BLaER1 (cell line): ENCODE data around the gene YTHDC1.

ENCODE experiments used
- H3K27ac ChIP-seq: shearing (Covaris generic); formaldehyde crosslinking; 2 replicates; pipeline ENCODE4 v1.8.1; 2022
- H3K27me3 ChIP-seq: shearing (Covaris generic); formaldehyde crosslinking; 2 replicates; pipeline ENCODE4 v1.8.1; 2022
- H3K36me3 ChIP-seq: shearing (Covaris generic); formaldehyde crosslinking; 2 replicates; pipeline ENCODE4 v1.8.1; 2022
- H3K4me1 ChIP-seq: shearing (Covaris generic); formaldehyde crosslinking; 2 replicates; pipeline ENCODE4 v1.8.1; 2022
- H3K4me2 ChIP-seq: shearing (Covaris generic); formaldehyde crosslinking; 2 replicates; pipeline ENCODE4 v1.8.1; 2022
- H3K4me3 ChIP-seq: shearing (Covaris generic); formaldehyde crosslinking; 2 replicates; pipeline ENCODE4 v1.8.1; 2022
- H3K9ac ChIP-seq: shearing (Covaris generic); formaldehyde crosslinking; 2 replicates; pipeline ENCODE4 v1.8.1; 2022
- H3K9me3 ChIP-seq: shearing (Covaris generic); formaldehyde crosslinking; 2 replicates; pipeline ENCODE4 v1.8.1; 2022
- H4K20me1 ChIP-seq: shearing (Covaris generic); formaldehyde crosslinking; 2 replicates; pipeline ENCODE4 v1.8.1; 2022
- Cebpa-rat ChIP-seq: shearing (Covaris generic); IDR thresholded peaks from 2 replicates; pipeline ENCODE4 v1.8.1; 2022

The YTHDC1 gene

DNA sequence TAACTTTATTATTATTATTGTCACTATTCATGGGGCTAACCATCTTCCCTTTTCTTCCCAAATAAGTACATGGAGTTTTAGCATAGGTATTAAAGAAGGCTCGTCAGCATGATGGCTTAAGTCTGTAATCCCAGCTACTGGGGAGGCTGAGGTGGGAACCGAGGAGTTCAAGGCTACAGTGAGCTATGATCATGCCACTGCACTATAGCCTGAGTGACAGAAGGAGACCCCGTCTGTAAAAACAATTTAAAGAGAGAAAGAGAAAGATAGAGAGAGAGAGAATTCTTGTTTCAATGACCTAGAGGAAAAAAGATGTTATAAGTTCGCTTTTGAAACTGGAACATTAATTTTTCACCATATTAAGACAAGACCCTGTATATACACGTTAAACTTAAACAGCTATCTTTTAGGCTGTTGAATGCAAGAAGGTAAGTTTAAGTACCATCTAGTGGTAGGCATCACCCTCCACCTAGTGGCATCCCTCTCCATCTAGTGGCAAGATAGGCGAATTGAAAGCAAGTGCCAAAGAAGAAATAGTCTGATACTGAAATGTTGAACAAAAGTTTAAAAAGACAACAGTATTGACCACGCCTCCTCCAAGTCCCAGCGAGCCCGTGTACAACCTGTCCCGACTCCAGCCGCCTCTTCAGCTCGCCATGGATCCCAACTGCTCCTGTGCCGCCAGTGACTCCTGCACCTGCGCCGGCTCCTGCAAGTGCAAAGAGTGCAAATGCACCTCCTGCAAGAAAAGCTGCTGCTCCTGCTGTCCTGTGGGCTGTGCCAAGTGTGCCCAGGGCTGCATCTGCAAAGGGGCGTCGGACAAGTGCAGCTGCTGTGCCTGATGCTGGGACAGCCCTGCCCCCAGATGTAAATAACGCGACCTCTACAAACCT, 26.0 kb upstream of the YTHDC1 start:
- Histone ChIP-seq H3K27me3 (no peaks in the 10 kb centered on the region), H3K4me3 (peak overlapping the region; percentile 56), H3K4me1 (peaks cover 3% of the 10 kb centered on the region; the same call in 1 of the 2 replicates), H3K27ac (no peak overlapping the region), H3K9me3 (no peaks in the 10 kb centered on the region), H3K36me3 (no peaks in the 10 kb centered on the region), H4K20me1 (no peaks in the 10 kb centered on the region), H3K9ac (no peak overlapping the region), H3K4me2 (peak overlapping the region; percentile 73)
- TF ChIP-seq Cebpa-rat = no peak

DNA sequence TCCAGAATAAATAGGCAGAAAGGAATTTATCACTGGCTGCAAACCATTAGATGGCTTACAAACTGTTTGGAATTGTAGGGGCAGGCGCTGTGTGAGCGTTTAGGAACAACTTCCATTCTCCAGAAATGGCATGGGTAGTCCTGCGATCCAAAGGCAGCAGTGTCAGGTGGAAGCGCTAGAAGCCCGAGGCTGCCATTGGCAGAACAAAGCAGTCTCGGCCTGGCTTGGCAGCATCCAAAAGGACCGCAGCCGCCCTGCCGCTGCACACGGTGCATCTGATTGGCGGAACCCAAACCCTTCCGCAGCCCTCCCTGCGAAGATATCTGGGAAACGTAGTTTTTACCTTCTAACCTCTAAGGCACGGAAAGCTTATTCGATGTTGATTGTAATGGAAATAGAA, 23.6 kb upstream of the YTHDC1 start:
- TF ChIP-seq Cebpa-rat = no peak
- H3K9me3 ChIP-seq = no peaks in the 10 kb centered on the region
- H3K4me1 ChIP-seq = peaks cover 3% of the 10 kb centered on the region; the same call in 1 of the 2 replicates
- no peaks in the 10 kb centered on the region for H4K20me1 ChIP-seq
- H3K4me2 ChIP-seq = no peak overlapping the region
- H3K36me3 ChIP-seq = no peaks in the 10 kb centered on the region
- H3K9ac ChIP-seq = no peak overlapping the region
- no peak overlapping the region for H3K27ac ChIP-seq
- H3K4me3 ChIP-seq = no peak overlapping the region
- H3K27me3 ChIP-seq = no peaks in the 10 kb centered on the region

DNA sequence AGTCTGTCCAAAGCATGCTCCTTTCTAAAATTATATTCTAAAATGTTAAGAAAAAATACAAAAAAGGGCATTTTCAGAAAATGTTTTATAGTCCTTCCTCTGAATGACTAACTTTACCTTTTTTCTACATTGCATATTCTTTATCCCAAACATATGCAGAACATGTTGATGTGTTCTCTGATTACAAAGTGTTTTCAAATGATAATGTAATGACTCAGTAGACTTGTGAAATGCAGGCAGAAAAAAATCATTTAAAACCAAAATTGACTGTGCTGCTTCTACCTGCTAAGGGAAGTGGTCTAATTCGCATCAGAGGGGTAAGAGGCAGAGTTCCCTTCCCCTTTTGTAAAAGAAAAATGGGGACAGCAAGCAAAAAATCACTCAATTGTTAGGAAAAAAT, 22.7 kb upstream of the YTHDC1 start:
- Histone ChIP-seq H3K9me3 (no peaks in the 10 kb centered on the region), H3K4me3 (no peak overlapping the region), H3K27ac (no peak overlapping the region), H4K20me1 (no peaks in the 10 kb centered on the region), H3K4me1 (peaks cover 3% of the 10 kb centered on the region; the same call in 1 of the 2 replicates), H3K4me2 (no peak overlapping the region), H3K9ac (no peak overlapping the region), H3K27me3 (no peaks in the 10 kb centered on the region), H3K36me3 (no peaks in the 10 kb centered on the region)
- no peak for TF ChIP-seq Cebpa-rat

DNA sequence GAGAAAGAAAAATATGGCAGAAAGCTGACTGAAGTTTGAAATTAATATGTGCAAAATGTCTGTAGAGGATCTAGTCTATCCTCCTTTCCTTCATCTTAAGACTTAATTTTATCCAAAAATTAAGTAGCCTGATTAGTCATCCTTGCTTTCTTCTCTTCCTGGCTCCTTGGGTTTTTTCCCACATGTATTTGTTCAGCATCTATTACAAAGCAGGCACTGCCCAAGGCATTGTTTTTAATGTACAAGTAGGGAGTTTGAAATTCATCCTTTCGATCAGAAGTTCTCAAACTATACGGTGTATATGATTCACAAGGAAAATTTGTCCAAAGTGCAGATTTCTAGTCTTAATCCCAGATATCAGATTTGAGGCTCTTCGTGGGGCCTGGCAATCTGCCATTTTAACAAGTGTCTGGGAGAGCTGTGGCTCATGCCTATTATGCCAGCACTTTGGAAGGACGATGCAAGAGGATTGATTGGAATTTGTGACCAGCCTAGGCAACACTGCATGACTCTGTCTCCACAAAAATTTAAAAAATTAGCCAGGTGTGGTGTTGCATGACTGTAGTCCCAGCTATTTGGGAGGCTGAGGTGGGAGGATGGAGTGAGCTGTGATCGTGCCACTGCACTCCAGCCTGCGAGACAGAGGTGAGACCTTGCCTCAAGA, 19.4 kb upstream of the YTHDC1 start:
- Histone ChIP-seq H3K4me3 (no peak overlapping the region), H4K20me1 (no peaks in the 10 kb centered on the region), H3K9me3 (peaks cover 9% of the 10 kb centered on the region; the same call in 1 of the 2 replicates), H3K4me2 (no peak overlapping the region), H3K9ac (no peak overlapping the region), H3K4me1 (no peaks in the 10 kb centered on the region), H3K27ac (no peak overlapping the region), H3K27me3 (no peaks in the 10 kb centered on the region), H3K36me3 (no peaks in the 10 kb centered on the region)
- TF ChIP-seq Cebpa-rat = no peak

DNA sequence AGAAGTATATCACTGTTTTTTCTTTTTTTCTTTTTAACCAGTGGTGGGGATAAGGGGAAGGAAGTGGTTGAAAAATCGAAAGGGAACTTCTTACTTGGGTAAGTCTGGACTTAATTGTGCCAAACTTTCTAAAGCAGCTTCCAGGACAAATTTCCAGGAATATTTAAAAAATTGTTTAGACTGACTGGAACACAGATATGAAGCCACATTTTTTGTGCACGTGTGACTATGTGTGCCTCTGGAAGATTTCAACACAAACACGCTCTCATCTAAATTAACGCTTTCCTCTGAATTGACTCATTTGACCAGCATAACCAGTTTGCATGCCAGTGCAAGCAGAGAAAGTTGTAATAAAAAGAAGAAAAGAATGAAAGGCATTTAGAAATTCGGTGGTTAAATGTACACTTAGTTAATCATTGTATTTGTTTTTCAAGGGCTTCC, 18.8 kb upstream of the YTHDC1 start:
- Histone ChIP-seq H4K20me1 (no peaks in the 10 kb centered on the region), H3K36me3 (no peaks in the 10 kb centered on the region), H3K4me1 (no peaks in the 10 kb centered on the region), H3K9ac (no peak overlapping the region), H3K9me3 (peaks cover 9% of the 10 kb centered on the region; the same call in 1 of the 2 replicates), H3K27me3 (no peaks in the 10 kb centered on the region), H3K4me2 (no peak overlapping the region), H3K27ac (no peak overlapping the region), H3K4me3 (no peak overlapping the region)
- TF ChIP-seq Cebpa-rat = no peak

DNA sequence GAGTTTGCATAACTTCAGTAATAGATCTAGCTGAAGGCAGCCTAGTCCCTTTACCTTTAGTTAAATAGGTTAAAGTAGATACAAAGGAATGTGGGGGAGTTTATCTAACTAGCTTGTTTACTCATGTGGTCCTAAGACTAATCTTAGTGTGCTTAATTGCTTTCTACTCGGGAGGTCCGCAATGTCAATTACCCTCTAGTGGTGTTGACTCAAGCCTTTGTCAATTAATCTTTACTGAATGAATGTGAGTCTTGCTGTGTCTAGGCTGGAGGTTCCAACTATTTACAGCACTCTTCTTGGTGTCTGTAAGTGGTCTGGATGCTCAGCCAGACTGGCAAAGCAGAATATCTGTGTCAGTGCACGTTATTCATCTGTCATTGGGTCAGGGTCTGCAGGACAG, 17.9 kb upstream of the YTHDC1 start:
- no peaks in the 10 kb centered on the region for H4K20me1 ChIP-seq
- H3K9me3 ChIP-seq = peaks cover 9% of the 10 kb centered on the region; the same call in 1 of the 2 replicates
- H3K27me3 ChIP-seq = no peaks in the 10 kb centered on the region
- no peak overlapping the region for H3K9ac ChIP-seq
- H3K27ac ChIP-seq = no peak overlapping the region
- H3K4me3 ChIP-seq = no peak overlapping the region
- no peak overlapping the region for H3K4me2 ChIP-seq
- TF ChIP-seq Cebpa-rat = no peak
- H3K4me1 ChIP-seq = no peaks in the 10 kb centered on the region
- no peaks in the 10 kb centered on the region for H3K36me3 ChIP-seq

DNA sequence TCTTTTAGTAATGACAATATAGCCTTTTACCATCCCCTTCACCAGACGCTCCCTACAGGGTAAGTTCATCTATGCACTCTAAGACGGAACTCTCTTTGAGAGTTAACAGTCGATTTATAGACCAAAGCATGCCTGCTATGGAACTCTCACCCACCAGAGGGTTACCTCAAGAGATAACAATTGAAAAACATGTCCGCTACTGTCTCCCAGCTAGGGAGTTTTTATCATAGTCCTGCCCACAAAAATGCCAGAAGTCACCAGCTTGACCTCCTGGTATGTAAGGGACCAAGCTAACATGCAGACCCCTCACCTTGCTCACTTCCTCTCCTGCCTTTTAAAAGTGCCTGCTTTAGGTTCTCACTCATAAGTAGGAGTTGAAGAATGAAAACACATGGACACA, 16.7 kb upstream of the YTHDC1 start:
- no peak overlapping the region for H3K27ac ChIP-seq

DNA sequence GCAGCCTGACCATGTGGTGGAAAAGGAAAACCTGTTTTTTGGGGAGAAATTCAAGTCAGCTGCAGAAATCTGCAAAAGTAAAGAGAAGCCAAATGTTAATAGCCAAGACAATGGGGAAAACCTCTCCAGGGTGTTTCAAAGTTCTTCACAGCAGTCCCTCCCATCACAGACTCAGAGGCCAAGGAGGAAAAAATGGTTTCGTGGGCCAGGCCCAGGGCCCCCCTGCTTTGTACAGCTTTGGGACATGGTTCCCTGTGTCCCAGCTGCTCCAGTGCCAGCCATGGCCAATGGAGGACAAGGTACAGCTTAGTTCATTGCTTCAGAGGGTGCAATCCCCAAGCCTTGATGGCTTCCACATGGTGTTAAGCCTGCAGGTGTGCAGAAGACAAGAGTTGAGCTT, 15.2 kb upstream of the YTHDC1 start:
- Histone ChIP-seq H4K20me1 (no peaks in the 10 kb centered on the region), H3K4me2 (no peak overlapping the region), H3K27me3 (no peaks in the 10 kb centered on the region), H3K4me1 (no peaks in the 10 kb centered on the region), H3K9me3 (peaks cover 9% of the 10 kb centered on the region; the same call in 1 of the 2 replicates), H3K9ac (no peak overlapping the region), H3K4me3 (no peak overlapping the region), H3K27ac (no peak overlapping the region), H3K36me3 (no peaks in the 10 kb centered on the region)
- TF ChIP-seq Cebpa-rat = no peak

More for the DNA sequence above, 16.7 kb upstream of the YTHDC1 start:
- Histone ChIP-seq H3K9ac (no peak overlapping the region), H3K4me1 (no peaks in the 10 kb centered on the region), H3K27me3 (no peaks in the 10 kb centered on the region), H3K4me3 (no peak overlapping the region), H3K9me3 (peaks cover 9% of the 10 kb centered on the region; the same call in 1 of the 2 replicates), H3K36me3 (no peaks in the 10 kb centered on the region), H3K4me2 (no peak overlapping the region), H4K20me1 (no peaks in the 10 kb centered on the region)
- TF ChIP-seq Cebpa-rat = no peak

DNA sequence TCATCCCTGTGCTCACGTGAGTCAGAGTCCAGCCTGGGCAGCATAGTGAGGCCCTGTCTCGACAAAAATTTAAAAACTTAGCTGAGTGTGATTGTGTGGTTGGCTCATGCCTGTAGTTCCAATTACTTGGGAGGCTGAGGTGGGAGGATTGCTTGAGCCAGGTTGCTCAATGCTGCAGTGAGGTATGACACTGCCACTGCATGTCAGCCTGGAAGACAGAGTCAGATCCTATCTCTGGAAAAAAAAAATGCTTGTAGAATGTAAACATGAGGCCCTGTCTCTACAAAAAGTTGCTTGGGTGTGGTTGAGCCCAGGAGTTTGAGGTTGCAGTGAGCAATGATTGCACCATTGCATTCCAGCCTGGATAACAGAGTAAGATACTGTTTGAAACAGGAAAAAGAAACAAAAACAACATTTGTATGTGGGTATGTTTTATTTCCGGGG, 11.3 kb upstream of the YTHDC1 start:
- no peak overlapping the region for H3K9ac ChIP-seq

More for the DNA sequence above, 11.3 kb upstream of the YTHDC1 start:
- TF ChIP-seq Cebpa-rat = no peak
- Histone ChIP-seq H3K9me3 (peaks cover 9% of the 10 kb centered on the region; the same call in 1 of the 2 replicates), H4K20me1 (no peaks in the 10 kb centered on the region), H3K4me2 (no peak overlapping the region), H3K4me1 (no peaks in the 10 kb centered on the region), H3K4me3 (no peak overlapping the region), H3K36me3 (no peaks in the 10 kb centered on the region), H3K27ac (no peak overlapping the region), H3K27me3 (no peaks in the 10 kb centered on the region)
